Fibroblast of peridontal ligament (primary cell): Measurements from ENCODE around the gene REN.
A peak's percentile ranks its signal among the peaks of the same experiment; 100 is the strongest.

ENCODE experiments used
- DNase-seq: peaks from one replicate; pipeline ENCODE4 v3.0.0-alpha.2; 2010; ENCODE audit errors: extremely low read depth

The REN gene

DNA sequence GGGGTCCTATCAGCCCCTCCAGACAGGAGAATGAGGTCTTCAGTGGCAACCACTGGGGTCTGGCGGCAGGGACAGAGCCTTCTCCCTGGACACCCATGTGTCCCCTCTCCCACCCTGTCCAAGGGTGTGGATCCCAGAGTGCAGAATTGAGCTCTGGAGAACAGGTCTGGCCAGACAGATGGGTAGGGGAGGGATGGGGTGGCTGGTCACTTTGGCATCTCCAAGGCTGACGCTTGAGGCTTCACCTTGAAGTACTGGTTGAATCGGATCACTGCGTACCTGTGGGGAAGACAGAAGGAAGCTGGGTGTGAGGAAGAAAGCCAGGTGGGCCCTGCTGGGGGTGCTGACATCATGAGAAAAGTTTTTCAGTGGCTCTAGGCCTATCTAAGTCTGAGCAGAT is 34.2 kb downstream of the REN start:
- DNase-seq = no peak

GRCh38 chr1:204130981-204131892 is 34.9 kb downstream of the REN start:
- peak; percentile 81 for DNase-seq

DNA sequence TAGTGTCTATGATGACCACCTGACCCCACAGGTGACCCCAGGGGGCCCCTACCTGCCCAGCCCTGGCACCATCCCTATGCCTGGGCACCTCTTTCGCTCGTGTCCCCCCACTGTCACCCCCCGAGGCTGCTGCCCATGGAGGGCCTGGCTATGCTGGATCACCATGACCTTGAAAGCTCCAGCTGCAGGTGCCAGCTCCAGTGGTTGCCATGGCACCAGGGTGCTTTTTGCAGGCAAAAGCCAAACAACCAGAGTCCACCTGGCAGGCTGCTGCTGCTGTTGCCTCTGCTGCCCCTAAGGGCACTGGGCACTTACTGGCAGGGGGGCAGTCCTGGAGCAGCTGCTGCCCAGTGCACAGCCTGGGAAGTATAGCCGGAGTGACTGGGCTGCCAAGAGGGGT is 36.0 kb downstream of the REN start:
- DNase-seq = no peak

- DNase-seq = peak; percentile 57
Observed at GRCh38 chr1:204128964-204129896, 36.9 kb downstream of the REN start.

DNA sequence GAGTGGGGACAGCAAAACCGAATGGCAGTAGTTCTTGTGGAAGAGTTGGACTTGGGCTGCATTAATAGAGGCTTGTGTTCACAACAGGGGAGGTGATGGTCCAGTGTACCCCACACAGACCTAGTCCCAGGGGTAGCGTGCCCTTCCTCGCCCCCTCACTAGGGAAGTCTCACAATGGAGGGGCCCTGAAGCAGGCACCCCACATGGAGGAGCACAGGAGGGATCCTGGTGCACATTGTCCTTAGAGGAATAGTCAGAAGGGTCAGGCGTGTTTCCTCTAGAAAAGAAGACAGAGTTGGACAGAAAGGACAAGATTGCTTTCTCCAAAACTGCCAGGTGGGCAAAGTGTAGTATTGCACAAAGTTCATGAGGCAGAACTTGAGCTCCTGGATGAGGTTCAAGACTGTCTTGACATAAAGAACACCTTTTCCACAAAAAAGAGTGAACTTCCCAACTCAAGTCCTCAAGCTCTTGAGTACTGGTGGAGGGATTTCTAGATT is 37.6 kb downstream of the REN start:
- no peak for DNase-seq

DNA sequence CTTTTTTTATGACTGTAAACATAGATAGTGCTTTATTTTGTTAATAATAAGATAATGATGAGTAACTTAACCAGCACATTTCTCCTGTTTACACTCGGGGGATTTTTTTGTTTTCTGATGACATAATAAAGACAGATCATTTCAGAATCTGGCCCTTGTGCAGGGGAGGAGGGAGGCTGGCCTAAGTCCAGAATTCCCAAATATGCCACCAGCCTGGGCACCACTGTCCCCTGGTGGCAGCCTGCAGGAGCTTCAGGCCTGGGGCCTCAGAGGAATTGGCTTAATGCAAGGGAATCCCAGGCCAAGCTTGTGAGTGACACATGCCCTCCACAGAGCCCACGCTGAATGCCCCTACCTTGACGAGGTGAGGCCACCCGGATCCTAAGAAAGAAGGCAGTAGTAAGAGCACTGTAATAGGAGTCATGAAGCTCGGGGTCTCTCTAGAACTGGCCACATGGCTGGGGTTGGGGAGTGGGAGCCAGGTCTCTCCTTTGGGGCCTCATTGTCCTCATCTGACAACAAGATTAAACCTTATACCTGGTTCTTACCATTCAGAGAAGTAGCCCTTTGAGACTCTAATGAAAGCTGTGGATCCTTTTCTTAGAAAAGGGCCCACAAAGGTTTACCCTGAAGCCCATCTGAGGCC is 38.4 kb downstream of the REN start:
- peak; percentile 85 for DNase-seq

GRCh38 chr1:204126956-204127355 is 39.2 kb downstream of the REN start:
- no peak for DNase-seq

DNA sequence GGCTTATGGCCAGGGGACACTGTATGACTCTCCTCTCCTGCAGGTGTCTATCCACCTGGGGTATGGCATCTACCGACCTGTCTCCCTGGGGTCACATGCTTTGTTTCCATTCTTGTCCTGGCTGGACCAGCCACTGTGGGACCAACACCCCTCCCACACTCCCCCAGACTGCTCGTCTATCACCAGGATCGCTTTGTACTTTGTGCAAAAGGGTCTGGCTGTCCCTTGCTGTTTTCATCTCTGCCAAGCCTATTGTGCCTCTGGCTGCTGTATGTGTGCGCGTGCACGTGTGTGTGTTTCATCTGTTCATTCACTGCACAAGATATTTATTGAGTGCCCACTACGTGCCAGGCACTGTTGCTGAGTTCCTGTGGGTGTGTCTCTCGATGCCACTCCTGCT is 39.8 kb downstream of the REN start:
- DNase-seq = no peak

GRCh38 chr1:204125759-204126351 is 40.3 kb downstream of the REN start:
- DNase-seq = no peak

GRCh38 chr1:204124639-204125038 is 41.5 kb downstream of the REN start:
- DNase-seq = no peak

- no peak for DNase-seq
Observed at GRCh38 chr1:204123376-204123775, 42.8 kb downstream of the REN start.

GRCh38 chr1:204121840-204122555 is 44.1 kb downstream of the REN start:
- no peak for DNase-seq

DNA sequence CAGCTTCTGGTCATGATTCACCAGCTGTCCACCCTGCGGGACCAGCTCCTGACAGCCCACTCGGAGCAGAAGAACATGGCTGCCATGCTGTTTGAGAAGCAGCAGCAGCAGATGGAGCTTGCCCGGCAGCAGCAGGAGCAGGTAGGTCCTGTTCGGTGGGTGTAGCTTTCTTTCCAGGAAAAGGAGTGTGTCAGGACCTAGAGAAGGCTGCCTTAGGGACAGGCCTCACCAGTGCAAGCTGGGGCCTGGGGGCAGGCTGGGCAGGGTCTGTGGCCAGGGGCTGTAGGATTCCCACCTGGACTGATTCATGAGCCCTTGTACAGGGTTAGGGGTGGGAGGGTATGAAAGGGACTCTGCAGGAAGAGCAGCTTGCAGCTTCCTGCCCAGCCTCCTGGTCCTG is 49.6 kb downstream of the REN start:
- no peak for DNase-seq

- no peak for DNase-seq
Observed at GRCh38 chr1:204115116-204115515, 51.0 kb downstream of the REN start.

DNA sequence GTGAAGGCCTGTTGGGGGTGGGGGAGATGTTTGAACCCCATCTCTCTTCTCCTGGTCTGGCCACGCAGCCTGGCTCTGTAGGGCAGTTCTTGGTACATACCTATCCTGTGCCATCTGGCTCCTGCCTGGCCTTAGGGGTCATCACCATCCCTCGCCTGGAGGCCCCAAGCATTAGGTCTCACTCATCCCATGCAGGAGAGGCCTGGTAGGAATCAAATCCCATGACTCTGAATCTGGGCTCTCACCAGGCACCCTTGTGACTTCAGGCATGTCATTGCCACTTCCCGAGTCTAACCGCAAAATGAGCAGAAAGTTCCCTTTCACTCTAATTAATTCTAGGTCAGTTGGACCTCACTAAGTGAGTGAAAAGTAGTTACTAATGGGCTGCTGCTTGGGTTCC is 51.5 kb downstream of the REN start:
- no peak for DNase-seq

DNA sequence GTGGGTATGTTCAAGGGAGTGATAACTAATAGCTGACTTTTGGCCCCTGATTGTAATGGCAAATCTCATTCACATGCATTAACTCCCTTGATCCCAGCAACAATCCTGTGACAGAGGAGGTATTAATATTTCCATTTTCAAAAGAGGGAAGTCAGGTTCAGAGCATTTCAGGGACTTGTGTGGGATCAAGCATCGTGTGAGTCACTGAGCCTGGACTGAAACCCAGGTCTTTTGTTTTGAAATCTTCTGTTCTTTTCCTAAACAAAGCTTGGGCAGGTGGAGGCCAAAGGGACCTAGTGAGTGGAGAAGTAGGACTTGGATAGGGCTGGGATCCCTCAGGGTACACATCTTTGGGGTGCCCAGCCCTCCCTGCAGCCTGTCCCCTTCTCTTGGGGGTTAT is 52.2 kb downstream of the REN start:
- no peak for DNase-seq

- DNase-seq = peak; percentile 35
Observed at GRCh38 chr1:204112876-204113730, 53.0 kb downstream of the REN start.

DNA sequence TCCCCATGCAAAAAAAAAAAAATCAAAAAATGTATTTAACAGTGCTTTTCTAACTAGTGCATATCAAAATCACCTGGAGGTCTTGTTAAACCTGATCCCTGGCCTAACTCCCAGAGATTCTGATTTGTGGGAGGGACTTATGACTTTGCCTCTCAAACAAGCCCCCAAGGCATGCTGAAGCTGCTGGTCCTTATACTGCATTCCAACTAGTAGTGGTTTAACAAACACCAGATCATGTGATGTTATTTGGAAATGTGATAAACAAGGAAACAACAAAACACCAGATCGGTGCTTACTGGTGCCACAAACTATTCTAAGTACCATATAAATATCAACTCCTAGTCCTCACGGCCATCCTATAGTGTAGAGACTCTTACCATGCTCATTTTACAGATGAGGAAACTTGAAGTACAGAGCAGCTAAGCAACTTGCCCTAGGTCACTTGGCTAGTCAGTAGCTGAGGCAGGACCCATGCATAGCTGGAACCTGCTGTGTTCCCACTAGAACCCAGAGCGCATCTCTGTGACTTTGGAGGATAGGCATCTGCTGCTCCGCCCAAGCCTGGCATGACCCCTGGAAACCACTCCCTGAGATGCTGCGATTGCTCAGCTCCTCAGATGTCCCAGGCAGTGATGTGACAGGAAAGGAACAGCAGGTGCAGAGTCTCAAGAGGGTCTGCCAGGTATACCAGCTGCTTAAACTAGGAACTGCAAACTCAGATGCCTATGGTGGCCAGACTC is 55.1 kb downstream of the REN start:
- DNase-seq = no peak
